T-helper 2 cell treated with Interferon-gamma antibody and Interleukin-4, amounts not matched to agents 100 ng/mL and 5 ng/mL, for 36 hours (primary cell): Measurements from ENCODE around the gene KIAA0232. TPM values are rescaled to one million over a fixed set of nuclear protein-coding genes. Genes with fewer than 3 reads are reported as not detected.

Experiments used
- intact Hi-C: fragments of 100-400 bp; cut with micrococcal nuclease; formaldehyde crosslinking; loops from one replicate; pipeline ENCODE4 v1.15.1; 2023
- total RNA-seq: library from RNA; stranded (reverse); gene quantifications from 2 replicates; pipeline ENCODE4 v1.2.3, GENCODE V29; 2022

Gene KIAA0232, protein sequence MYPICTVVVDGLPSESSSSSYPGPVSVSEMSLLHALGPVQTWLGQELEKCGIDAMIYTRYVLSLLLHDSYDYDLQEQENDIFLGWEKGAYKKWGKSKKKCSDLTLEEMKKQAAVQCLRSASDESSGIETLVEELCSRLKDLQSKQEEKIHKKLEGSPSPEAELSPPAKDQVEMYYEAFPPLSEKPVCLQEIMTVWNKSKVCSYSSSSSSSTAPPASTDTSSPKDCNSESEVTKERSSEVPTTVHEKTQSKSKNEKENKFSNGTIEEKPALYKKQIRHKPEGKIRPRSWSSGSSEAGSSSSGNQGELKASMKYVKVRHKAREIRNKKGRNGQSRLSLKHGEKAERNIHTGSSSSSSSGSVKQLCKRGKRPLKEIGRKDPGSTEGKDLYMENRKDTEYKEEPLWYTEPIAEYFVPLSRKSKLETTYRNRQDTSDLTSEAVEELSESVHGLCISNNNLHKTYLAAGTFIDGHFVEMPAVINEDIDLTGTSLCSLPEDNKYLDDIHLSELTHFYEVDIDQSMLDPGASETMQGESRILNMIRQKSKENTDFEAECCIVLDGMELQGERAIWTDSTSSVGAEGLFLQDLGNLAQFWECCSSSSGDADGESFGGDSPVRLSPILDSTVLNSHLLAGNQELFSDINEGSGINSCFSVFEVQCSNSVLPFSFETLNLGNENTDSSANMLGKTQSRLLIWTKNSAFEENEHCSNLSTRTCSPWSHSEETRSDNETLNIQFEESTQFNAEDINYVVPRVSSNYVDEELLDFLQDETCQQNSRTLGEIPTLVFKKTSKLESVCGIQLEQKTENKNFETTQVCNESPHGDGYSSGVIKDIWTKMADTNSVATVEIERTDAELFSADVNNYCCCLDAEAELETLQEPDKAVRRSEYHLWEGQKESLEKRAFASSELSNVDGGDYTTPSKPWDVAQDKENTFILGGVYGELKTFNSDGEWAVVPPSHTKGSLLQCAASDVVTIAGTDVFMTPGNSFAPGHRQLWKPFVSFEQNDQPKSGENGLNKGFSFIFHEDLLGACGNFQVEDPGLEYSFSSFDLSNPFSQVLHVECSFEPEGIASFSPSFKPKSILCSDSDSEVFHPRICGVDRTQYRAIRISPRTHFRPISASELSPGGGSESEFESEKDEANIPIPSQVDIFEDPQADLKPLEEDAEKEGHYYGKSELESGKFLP (N-terminal part only)
- 15.6 and 16.7 TPM in 2 replicates for total RNA-seq

DNA sequence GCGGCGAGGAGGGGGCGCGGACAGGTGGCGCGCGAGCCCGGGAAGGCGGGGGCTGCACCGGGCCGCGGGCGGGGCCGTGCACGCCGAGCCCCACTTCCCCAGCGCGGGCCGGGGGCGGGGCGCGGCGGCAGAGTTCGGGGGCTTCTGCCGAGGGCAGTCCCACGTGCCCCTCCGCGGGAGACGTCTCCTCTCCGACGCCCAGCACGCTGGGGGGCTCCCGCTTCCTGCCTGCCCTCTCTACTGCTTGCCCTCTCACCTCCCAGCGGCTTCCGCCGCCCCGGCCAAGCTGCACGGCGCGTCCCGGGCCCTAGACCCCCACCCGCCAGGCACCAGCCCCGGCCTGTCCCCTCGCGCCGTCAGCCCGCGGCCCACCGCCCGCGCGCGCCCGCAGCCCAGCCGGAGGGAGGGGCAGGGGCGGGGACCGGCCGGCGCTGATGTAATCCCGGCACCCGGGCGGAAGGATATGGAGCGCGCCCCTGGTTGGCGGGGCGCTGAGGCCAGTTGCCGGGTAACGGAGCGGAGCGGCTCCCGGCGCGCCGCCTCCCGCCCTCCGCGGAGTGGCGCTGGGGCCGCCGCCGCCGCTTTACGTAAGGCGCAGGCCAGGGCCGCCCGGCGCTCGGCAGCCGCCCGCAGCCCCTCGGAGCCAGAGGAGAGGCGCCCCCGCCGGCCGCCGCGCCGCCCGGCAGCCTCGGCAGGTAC is at the start of gene KIAA0232:
KIAA0232 (plus strand) TSS at position 581 of the 699 bp plus-strand sequence. CDS start 41,727 bp downstream, outside the sequence.
- intact Hi-C loops, result loop anchor here (1.0 to 10.0 kb wide), 9 partner anchors 66 to 1153 kb away; partner anchors contain the start of genes AFAP1, BLOC1S4, GRPEL1 and MAN2B2

- intact Hi-C loops, result no loop called here
Measured at GRCh38 chr4:6733358-6734164, 49.0 kb upstream of the KIAA0232 start.

DNA sequence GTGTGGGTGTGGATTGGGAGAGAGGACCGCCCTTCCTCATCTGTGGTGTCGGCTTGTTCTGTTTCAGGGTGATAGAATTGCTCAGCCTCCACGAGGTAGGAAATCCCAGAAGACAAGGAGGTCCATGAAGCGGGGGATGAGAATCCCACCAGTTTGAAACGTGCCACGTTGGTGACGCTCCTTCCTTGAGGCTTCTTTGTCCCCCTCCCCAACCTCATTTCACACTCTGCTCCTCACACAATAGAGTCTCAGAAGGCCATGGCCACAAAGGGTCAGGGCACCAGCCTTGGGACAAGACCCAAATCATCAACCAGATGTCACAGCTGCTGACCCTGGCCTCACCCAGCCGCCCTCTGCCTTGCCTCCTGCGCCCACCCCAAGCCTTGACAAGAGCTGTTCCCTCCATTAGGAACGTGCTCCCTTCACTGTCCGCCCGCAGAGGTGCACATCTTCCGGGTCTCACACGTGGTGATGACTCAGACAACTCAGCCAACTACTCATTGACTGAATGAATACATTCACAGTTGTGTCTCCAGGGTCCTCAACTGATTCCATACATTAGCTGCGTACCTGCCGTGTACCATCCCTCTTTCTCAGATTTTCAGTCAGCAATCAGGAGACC is 48.3 kb upstream of the KIAA0232 start:
- intact Hi-C loops, result no loop called here

DNA sequence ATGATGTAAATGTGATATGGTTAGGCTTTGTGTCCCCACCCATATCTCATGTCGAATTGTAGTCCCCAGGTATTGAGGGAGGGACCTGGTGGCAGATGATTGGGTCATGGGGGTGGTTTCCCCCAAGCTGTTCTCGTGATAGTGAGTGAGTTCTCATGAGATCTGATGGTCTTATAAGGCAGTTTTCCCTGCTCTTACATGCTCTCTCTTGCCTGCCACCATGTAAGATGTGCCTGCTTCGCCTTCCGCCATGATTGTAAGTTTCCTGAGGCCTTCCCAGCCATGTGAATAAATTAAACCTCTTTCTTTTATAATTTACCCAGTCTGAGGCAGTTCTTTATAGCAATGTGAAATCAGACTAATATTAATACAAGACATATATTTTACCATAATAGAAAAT is 42.6 kb upstream of the KIAA0232 start:
- intact Hi-C loops, result no loop called here

DNA sequence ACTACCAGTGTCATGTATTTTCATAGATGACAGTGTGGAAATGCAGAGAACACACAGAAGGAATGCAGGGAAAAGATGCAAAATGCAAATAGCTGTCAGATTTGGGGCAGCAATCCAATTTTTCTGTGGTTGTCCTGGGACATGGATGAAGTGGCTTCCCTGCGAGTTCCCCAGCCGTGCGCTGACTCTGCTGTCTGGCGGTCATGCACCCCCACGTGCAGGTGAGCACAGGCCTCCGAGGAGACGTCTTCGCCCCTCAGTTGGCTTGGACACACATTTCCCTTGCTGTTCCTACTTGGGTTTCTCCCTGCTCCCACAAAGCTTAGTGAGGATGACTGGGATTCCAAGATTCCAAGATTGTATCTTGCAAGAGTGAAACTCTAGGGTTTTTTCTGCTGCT is 42.2 kb upstream of the KIAA0232 start:
- intact Hi-C loops, result no loop called here

DNA sequence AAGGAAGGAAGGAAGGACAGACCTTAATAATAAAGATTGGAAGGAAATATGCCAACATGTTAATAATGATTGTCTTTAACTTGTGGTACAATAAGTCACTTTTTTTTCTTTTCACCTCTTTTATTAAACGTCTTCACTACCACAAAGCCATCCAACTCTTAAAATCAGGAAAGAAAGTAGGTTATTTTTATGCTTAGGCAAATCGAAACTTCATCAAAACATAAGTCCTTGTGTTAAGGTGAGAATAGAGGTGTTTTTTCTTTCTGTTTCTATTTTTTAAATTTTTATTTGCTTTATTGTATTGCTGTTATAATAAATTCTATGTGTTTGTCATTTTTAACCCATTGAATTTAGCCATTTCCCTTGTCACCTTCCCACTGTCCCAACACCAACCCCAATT is 40.0 kb upstream of the KIAA0232 start:
- intact Hi-C loops, result no loop called here

DNA sequence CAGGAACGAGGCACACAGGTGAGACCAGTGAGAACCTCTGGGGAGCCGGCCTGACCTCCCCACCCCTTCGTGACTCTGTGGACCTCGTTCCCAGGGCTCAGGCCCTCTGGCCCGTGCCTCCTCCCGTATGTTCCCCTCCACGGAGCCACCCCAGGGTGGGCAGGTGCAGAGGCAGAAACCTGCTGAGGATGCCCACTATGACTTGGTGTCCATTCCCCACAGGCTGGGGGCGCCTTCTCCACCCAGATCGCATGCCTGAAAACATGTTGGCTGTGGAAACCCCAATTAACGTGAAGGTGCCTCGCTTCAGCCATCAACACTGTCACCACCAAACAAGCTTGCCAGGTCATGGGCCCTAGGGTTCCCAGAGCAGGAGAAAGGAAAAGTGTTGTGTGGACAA is 39.5 kb upstream of the KIAA0232 start:
- intact Hi-C loops, result no loop called here

DNA sequence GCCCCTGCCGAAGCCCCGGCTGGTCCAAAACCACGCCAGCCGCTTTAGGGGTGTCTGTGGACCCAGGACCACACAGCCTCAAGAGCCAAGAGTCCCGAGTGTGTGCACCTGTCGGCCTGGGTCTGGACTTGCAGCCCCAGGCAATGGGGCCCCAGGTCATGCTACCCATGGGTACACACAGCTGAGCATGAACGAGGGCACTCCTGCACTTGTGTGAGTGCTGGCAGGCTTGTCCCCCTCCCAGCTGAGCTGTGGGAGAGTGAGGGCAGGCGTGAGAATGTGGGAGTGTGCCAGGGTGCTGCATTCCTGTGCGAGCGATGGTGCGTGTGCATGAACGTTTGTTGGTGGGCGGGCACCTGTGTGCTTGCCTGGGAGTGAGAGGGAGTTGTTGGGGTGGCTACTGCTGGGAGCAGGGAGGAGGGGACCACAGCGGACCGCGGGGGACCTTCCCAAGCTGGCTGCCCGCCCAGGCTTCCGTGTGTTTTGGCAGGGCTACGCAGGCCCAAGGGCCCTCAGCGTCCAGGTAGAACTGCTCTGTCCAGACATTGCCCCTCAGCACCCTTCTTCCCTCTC is 35.7 kb upstream of the KIAA0232 start:
- intact Hi-C loops, result no loop called here

DNA sequence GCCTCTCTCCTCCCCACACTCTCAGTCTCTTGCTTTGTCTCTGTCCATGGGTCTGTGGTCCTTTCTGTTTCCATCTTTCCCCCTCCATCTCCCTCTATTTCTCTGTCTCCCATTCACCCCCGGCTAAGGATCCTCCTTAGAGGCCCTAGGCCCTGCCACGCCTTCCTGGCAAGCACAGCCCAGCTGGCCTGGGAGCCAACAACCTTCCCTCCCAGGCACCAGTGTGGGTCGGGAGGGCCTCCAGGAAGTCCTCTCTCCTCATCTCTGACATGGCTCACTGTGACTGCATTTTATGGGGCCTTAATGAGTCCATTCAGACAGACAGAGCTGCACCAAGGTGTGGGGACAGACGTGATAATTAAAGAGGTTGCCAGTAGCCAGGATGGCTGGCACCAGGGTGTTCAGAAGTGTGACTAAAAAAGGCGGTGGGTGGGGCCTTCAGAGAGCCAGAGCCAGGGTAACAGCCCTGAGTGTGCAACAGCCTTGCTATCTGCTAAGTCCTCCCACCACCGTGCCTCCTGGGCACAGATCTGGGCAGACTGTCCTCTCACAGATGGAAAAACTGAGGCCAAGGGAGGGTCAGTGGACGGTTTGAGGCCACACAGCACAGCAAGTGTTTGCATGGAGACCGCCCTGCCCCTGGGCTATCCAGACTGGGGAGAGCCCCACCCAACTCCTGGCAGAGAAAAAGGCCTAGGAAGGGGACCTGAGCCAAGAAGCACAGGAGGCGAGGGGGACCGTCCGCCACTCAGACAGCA is 35.1 kb upstream of the KIAA0232 start:
- intact Hi-C loops, result no loop called here

GRCh38 chr4:6748286-6748685 is 34.2 kb upstream of the KIAA0232 start:
- intact Hi-C loops, result no loop called here

GRCh38 chr4:6749340-6750171 is 33.0 kb upstream of the KIAA0232 start:
- intact Hi-C loops, result no loop called here

DNA sequence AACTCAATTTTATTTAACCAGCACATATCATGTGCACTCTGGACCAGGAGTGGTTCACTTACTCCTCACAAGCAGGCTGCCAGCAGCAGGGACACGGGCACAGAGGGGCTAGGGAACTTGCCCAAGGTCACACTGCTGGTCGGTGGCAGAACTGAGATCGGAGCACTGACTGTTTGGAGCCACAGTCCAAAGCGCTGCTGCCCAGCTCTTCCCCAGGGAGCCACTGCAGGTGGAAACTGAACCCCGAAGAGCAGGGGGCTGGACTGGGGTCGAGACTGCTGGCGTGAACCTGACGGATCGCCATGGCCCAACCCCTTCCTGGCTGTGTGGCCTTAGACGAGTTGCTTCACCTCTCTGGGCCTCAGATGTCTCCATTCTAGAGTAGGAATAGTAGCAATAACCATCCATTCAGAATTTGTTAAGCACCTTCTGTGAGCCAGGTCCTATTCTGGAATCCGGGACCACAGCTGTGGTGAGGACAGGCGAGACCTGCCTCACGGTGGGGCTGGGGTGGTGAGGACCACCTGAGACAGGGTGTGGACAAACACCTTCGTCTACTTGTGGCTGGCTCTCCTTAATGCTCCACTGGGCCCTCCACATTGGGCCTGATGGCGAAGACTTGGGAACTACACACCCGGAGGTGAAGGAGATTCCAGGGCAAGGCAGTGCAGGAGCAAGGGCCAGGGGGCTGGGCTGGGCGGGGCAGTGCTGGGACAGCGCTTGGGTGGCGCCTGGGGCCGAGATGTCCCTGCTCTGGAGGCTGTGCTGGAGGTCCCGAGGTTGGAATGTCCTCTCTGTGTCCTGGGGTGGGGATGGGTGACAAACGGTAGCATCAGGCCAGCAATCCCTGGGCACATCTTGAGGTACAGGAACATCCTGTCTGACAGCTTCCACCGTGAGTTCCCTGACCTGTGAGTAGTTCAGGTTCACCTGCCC is 32.0 kb upstream of the KIAA0232 start:
- intact Hi-C loops, result no loop called here

DNA sequence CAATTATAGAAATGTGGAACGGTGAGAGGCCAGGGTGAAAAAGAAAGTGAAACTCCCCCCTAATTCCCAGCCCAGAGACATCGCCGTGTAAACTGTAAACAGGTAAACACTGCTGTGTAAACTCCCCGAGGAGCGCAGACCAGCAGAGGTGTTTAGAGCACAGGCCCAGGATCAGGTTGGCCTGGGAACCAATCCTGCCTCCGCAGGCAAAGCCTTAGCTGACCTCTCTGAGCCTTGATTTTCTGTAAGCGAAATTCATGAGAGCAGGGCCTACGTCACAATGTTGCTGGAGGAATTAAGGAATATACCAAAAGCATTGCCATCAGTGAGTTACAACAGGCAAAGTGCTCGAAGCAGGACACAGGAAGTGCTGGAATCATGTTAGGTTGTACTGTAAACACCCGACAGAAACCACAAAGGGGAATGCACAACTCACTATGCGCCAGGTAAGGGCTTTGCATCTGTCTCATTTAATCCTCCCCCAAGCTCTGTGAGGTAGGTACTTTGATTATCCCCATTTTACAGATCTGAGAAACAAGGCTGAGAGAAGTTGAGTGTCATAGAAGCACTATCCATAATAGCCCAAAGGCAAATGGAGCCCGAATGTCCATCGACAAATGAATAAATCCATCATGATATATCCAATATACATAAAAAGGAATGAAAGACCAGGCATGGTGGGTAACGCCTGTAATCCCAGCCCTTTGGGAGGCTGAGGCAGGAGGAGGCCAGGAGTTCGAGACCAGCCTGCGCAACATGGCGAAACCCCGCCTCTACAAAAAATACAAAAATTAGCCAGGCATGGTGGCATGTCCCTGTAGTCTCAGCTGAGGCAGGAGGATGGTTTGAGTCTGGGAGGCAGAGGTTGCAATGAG is 30.7 kb upstream of the KIAA0232 start:
- intact Hi-C loops, result no loop called here

DNA sequence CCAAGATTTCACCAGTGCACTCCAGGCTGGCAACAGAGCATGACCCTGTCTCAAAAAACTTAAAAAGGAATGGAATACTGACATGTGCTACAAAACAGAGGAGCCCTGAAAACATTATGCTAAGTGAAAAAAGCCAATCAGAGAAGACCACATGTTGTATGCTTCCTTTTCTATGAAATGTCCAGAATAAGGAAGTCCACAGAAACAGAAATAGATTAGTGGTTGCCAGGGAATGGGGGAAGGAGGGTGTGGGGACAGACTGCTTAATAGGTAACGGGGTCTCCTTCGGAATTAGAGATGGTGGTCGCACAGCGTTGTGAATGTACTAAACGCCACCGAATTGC is 30.1 kb upstream of the KIAA0232 start:
- intact Hi-C loops, result no loop called here

DNA sequence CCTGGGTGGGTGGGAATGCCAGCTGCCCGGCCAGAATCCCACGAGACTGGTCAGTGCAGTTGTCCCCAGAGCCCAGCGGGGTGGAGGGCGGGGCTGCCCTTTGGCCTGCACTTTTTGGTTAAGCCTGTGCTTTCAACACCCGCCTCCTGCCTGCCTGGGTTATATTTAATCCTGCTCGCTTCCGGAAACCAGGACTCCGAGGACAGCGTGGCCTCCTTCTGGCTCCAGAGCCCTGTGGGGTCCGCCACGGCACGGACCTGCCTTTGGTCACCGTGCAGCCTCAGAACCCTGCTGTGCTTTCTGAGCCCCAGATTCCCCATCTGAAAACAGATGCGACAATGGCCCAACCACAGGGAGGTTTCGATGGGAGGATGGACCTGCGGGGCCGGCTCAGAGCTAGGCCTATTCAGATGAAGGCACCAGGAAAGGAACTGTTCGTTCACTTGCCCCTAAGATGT is 29.4 kb upstream of the KIAA0232 start:
- intact Hi-C loops, result no loop called here

GRCh38 chr4:6753891-6754290 is 28.6 kb upstream of the KIAA0232 start:
- intact Hi-C loops, result no loop called here
